HG03571 (cell line): Measurements from ENCODE around the gene PLPPR3.
"Not testable (repeated sequence)": the region's sequence is repeated elsewhere in the genome, so short reads cannot be mapped to it uniquely, and the experiment has no call there.

Source experiments
- ATAC-seq: cut with Tn5 transposase; IDR thresholded peaks from one replicate; pipeline ENCODE4 v1.9.1; 2021; ENCODE audit not compliant: unreplicated experiment

Gene PLPPR3

GRCh38 chr19:854549-854948 is 32.8 kb upstream of the PLPPR3 start:
- no peak for ATAC-seq

- not testable (repeated sequence) for ATAC-seq
Measured at GRCh38 chr19:853614-854220, 32.0 kb upstream of the PLPPR3 start.

DNA sequence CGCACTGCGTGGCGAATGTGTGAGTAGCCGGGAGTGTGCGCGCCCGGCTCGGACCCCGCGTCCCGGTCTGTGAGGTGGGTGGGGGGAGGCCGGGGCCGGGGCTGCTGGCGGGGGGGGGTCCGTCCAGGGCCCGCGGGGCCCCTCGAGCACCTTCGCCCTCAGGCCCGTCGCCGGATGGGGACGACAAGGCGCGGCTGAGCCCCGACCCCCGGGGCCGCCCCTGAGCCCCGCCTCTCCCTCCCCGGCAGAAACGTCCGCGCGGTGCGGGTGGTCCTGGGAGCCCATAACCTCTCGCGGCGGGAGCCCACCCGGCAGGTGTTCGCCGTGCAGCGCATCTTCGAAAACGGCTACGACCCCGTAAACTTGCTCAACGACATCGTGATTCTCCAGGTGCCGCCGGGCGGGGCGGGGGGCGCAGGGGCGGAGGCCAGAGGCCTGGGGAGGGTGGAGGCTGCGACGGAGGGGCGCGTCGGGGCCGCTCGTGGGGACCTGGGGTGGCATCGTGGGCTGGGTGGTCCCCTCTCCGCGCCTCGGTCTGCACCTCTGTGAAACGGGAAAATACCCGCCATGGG is 31.3 kb upstream of the PLPPR3 start:
- no peak for ATAC-seq

- no peak for ATAC-seq
Measured at GRCh38 chr19:852136-853013, 30.6 kb upstream of the PLPPR3 start, which contains the start of gene ELANE. Gene ELANE (plus strand): TSS chr19:852303. CDS start chr19:852329, 26 bp downstream.

GRCh38 chr19:850979-851335 is 29.2 kb upstream of the PLPPR3 start:
- no peak for ATAC-seq

DNA sequence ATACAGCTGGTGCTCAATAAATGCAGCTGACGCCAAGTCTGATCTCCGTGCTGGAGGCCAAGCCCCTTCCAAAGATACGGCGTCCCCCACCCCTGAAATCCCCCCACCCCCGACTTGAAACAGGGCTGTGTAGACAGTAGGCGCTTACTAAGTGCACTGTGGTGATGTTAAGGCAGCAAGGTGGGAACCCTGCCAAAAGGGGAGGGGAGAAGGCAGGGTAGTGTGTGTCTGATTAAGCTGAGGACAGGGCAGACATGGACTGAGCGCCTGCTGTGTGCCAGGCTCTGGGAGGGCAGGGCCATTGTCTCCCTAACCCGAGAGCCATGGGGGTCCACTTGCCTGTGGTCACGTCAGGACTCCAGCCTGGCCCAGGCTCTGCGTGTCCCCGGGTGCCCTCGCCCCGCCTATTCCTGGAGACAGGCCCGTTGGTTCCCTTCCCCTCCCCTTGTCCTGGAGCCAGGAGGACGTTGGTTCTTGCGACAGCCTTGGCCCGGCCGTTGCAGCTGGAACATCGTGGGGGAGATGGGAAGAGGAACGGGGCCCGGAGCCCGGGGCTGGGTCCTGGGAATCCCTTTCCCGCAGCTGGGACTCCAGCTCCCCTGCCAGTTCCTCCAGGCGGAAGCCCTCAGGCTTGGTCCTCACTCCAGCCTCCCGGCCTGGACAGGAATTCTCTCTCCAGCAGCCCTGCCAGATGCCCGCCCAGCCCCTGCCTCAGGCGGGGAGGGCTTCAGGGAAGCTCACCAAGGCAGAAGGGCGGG is 28.6 kb upstream of the PLPPR3 start:
- ATAC-seq = no peak

DNA sequence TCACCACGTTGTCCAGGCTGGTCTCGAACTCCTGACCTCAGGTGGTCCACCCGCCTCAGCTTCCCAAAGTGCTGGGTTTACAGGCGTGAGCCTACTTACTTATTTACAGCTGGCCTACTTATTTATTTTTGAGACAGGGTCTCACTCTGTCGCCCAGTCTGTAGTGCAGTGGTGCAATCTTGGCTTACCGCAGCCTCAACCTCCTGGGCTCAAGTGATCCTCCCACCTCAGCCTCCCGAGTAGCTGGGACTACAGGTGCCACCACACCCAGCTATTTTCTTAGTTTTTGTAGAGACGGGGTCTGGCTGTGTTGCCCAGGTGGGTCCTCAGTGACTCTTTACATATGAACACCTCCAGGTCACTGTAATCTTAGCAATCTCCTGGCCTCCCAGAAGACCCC is 27.4 kb upstream of the PLPPR3 start:
- not testable (repeated sequence) for ATAC-seq

DNA sequence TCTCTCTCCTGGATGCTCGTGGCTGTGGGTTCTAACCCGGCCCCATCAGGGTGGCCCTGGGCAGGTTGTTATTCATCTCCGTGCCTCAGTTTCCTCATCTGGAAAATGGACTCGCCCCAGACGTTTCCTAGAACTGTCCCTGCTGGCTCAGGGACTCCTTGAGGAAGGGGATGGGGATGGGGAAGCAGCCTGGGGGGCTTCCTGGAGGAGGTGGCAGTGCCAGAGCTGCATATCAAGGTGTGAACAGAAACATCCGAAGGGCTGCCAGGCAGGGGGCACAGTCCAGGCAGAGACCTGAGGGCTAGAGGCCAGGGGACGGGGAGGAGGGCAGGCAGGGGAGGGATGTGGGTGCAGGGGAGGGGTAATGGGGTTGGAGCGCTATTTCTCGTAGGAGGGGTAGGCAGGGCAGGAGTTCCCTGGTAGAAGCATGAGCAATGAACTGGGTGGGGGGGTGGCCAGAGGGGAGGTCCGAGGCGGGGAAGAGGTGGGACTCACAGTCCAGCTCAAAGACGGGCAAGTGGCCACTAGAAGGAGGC is 26.7 kb upstream of the PLPPR3 start:
- ATAC-seq = no peak

- no peak for ATAC-seq
Measured at GRCh38 chr19:845707-846521, 24.2 kb upstream of the PLPPR3 start.

DNA sequence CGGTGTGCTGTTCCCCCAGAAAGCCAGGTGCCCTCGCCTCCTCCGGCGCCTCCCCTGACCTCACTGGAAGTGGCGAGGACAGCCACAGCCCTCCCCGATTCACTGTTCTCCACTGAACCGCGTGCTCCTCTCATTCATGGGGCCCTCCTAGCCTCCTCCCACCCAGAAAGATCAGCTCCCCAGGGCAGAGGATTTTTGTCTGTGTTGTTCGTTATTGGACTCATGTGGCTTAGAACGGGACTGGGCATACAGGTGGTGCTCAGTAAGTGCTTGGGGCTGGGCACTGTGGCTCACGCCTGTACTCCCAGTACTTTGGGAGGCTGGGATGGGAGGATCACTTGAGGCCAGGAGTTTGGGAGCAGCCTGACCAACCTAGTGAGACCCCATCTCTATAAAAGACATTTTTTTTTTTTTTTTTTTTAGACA is 22.8 kb upstream of the PLPPR3 start:
- no peak for ATAC-seq

GRCh38 chr19:843836-844545 is 22.2 kb upstream of the PLPPR3 start:
- no peak for ATAC-seq

DNA sequence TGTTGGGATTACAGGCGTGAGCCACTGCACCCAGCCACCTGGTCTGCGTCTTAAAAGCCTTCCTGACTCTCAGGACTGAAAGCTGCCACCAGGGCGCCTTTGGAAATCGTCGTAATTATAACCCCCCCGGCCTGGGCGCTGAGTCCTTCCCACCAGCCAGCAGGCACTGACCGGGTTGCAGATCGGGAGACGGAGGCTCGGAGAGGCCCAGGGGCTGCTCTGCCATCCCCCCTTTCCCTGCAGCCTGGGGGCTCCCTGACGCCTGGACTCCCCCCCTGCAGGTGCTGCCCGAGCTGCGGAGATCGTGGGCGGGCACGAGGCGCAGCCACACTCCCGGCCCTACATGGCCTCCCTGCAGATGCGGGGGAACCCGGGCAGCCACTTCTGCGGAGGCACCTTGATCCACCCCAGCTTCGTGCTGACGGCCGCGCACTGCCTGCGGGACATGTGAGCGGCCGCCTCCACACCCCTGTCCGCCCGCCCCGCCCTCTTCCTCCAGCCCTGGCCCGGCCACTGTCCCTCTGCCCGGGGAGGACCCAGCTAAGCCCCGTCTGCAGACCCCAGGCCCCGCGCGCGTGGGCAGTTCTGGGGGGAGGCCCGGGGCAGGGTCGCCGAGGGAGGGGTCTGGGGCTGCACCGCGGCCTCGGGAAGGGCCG is 21.6 kb upstream of the PLPPR3 start:
- no peak for ATAC-seq

GRCh38 chr19:842802-843179 is 21.0 kb upstream of the PLPPR3 start:
- ATAC-seq = not testable (repeated sequence)

DNA sequence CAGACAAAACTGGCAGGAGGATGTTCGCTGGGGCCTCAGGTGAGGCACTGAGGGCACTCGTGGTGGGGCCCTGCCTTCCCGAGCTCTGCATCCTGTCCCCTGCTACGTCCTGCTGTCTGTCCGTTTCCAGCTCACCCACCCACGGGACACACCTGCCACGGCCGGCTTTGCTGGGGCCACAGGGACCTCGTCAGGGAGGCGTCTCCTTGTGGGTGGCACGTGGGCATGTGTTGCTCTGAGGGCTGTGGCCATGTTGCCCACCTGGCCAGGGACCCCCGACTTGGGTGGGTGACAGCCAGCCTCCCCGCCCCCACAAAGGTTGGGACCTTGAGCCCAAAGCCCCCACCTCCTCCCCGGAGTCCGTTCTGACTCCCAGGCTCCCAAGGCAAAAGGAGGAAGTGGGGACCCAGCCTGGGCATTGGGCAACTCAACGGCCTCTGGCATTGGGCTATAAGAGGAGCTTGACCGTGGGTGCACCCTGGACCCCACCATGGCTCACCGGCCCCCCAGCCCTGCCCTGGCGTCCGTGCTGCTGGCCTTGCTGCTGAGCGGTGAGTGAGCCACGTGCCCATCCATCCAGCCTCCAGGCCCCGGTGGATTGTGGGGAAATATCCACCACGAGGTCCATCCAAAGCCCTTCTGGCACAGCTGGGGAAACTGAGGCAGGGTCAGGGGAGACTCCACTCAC is 18.9 kb upstream of the PLPPR3 start, which contains the start of gene PRTN3:
Gene PRTN3, plus strand, starts transcription at position 481 of the 688 bp plus-strand sequence. Its CDS starts 10 bp downstream, at position 491.
- ATAC-seq = no peak

GRCh38 chr19:835210-835810 is 13.6 kb upstream of the PLPPR3 start:
- no peak for ATAC-seq

GRCh38 chr19:834216-834615 is 12.5 kb upstream of the PLPPR3 start:
- ATAC-seq = no peak

GRCh38 chr19:831407-832369 is 9.9 kb upstream of the PLPPR3 start:
- ATAC-seq = no peak
